ENCODE data around the gene PPP1R1B. TPM values are rescaled to one million over a fixed set of nuclear protein-coding genes. Genes with fewer than 3 reads are reported as not detected.

The PPP1R1B gene
- total RNA-seq, 4 donors from 2014 or later, result 2.7 to 12.2 (median 8.6) TPM

- Histone ChIP-seq H3K27me3 (no peaks in the 10 kb centered on the region), H3K4me1 (peaks cover 0 to 37% (median 17%) of the 10 kb centered on the region in 3 donors), H3K27ac (peak overlapping the region; percentile 4 to 75 (median 62)), H3K9me3 (no peaks in the 10 kb centered on the region), H3K36me3 (peaks cover 0 to 43% of the 10 kb centered on the region in 2 donors), H3K4me3 (no peak overlapping the region)
- TF ChIP-seq POLR2A (IDR thresholded peaks at IDR 0.05), result no peak
- no peak for TF ChIP-seq CTCF (IDR thresholded peaks at IDR 0.05)
- no peak for TF ChIP-seq EP300 (IDR thresholded peaks at IDR 0.05)
- no peak for TF ChIP-seq POLR2AphosphoS5 (IDR thresholded peaks at IDR 0.05)
- no peak for ATAC-seq
- 83 to 100% methylated on average over 2 of the region's 13 CpGs for WGBS, 2 donors (ENCODE audit: low coverage in 1 of 2)
Observed at GRCh38 chr17:39678340-39679116, 51.8 kb downstream of the PPP1R1B start.

GRCh38 chr17:39679521-39680192 lies 52.9 kb downstream of the PPP1R1B start:
- ATAC-seq, result no peak
- no peaks in the 10 kb centered on the region for H3K27me3 ChIP-seq
- WGBS, 2 donors (ENCODE audit: low coverage in 1 of 2), result 85 to 96% methylated on average over 4 to 10 of the region's 12 CpGs
- H3K36me3 ChIP-seq, result peaks cover 0 to 55% of the 10 kb centered on the region in 2 donors
- H3K27ac ChIP-seq, result peak overlapping the region in 1 of 4 donors; percentile 29
- peaks cover 0 to 37% (median 17%) of the 10 kb centered on the region in 3 donors for H3K4me1 ChIP-seq
- H3K4me3 ChIP-seq, result no peak overlapping the region
- TF ChIP-seq POLR2A (IDR thresholded peaks at IDR 0.05) (no peak), CTCF (IDR thresholded peaks at IDR 0.05) (no peak), EP300 (IDR thresholded peaks at IDR 0.05) (no peak)
- H3K9me3 ChIP-seq, result no peaks in the 10 kb centered on the region

GRCh38 chr17:39683295-39683939 lies 56.7 kb downstream of the PPP1R1B start:
- H3K36me3 ChIP-seq, result peaks cover 0 to 67% of the 10 kb centered on the region in 2 donors
- 92 to 100% methylated on average over 2 to 5 of the region's 9 CpGs for WGBS, 2 donors (ENCODE audit: low coverage in 1 of 2)
- H3K9me3 ChIP-seq, result no peaks in the 10 kb centered on the region
- TF ChIP-seq CTCF (IDR thresholded peaks at IDR 0.05), result no peak
- TF ChIP-seq EP300 (IDR thresholded peaks at IDR 0.05), result no peak
- no peak for TF ChIP-seq POLR2A (IDR thresholded peaks at IDR 0.05)
- TF ChIP-seq POLR2AphosphoS5 (IDR thresholded peaks at IDR 0.05), result no peak
- peaks cover 0 to 16% (median 2%) of the 10 kb centered on the region in 3 donors for H3K4me1 ChIP-seq
- H3K27me3 ChIP-seq, result no peaks in the 10 kb centered on the region
- H3K4me3 ChIP-seq, result no peak overlapping the region
- no peak for ATAC-seq
- H3K27ac ChIP-seq, result no peak overlapping the region

- Histone ChIP-seq H3K27me3 (no peaks in the 10 kb centered on the region), H3K27ac (no peak overlapping the region), H3K4me1 (peaks cover 0 to 20% (median 8%) of the 10 kb centered on the region in 3 donors), H3K4me3 (no peak overlapping the region), H3K36me3 (peaks cover 0 to 56% of the 10 kb centered on the region in 2 donors), H3K9me3 (no peaks in the 10 kb centered on the region)
- 80 to 88% methylated on average over 1 to 3 of the region's 12 CpGs for WGBS, 2 donors (ENCODE audit: low coverage in 1 of 2)
- TF ChIP-seq POLR2A (IDR thresholded peaks at IDR 0.05) (no peak), POLR2AphosphoS5 (IDR thresholded peaks at IDR 0.05) (no peak)
- ATAC-seq, result no peak
Observed at GRCh38 chr17:39684369-39685192, 57.8 kb downstream of the PPP1R1B start.

Other genes with a start within 250 kb of the PPP1R1B start
- 10 to 100 TPM; 16.8 to 25.9 (median 21.5) TPM for gene FBXL20, start 225.3 kb upstream of the PPP1R1B start, total RNA-seq
- 10 to 100 TPM; 19.9 to 31.1 (median 25.1) TPM for gene MED1, start 175.7 kb upstream of the PPP1R1B start, total RNA-seq
- 10 to 100 TPM; 29.9 to 47.3 (median 38.2) TPM for gene CDK12, start 165.5 kb upstream of the PPP1R1B start, total RNA-seq
- gene NEUROD2, start 19.0 kb upstream of the PPP1R1B start, total RNA-seq, result not detected
- 10 to 100 TPM; 24.5 to 41.4 (median 27.5) TPM for gene STARD3, start 10.2 kb downstream of the PPP1R1B start, total RNA-seq
- gene TCAP, start 38.4 kb downstream of the PPP1R1B start, total RNA-seq, result 1 to 10 TPM in 3 of 4 donors, under 1 TPM in 1; 0.25 to 3.6 (median 1.5) TPM
- gene PNMT, start 41.5 kb downstream of the PPP1R1B start, total RNA-seq, result 10 to 100 TPM in 1 of 4 donors, 1 to 10 TPM in 3; 6.7 to 11.7 (median 7.5) TPM
- 10 to 100 TPM in 3 of 4 donors, 1 to 10 TPM in 1; 9.9 to 13.6 (median 11.1) TPM for gene PGAP3, start 61.1 kb downstream of the PPP1R1B start, total RNA-seq
- 10 to 100 TPM; 43.3 to 60.8 (median 48.2) TPM for gene ERBB2, start 73.1 kb downstream of the PPP1R1B start, total RNA-seq
- 10 to 100 TPM; 39.4 to 72.4 (median 45.2) TPM for gene MIEN1, start 103.6 kb downstream of the PPP1R1B start, total RNA-seq
- 1 to 10 TPM in 1 of 4 donors, under 1 TPM in 1, not detected in 2; 0.85 to 5.8 TPM for gene GRB7, start 111.0 kb downstream of the PPP1R1B start, total RNA-seq
- gene IKZF3, start 237.4 kb downstream of the PPP1R1B start, total RNA-seq, result 1 to 10 TPM in 2 of 4 donors, under 1 TPM in 2; 0.62 to 1.5 (median 0.95) TPM
- gene ZPBP2, start 241.2 kb downstream of the PPP1R1B start, total RNA-seq, result not detected

Data from gastroesophageal sphincter (tissue), 4 donors.